ENCODE results near the gene LTBP3. TPM values are rescaled to one million over a fixed set of nuclear protein-coding genes. Genes with fewer than 3 reads are reported as not detected.
A peak's percentile ranks its signal among the peaks of the same experiment; 100 is the strongest.

LTBP3 gene
- total and polyA plus RNA-seq, 2 of the 13 experiments (the other 11 are each of a cell fraction or from before 2014, with no cell fraction given) = 12.2 to 68.1 TPM

GRCh38 chr11:65489035-65489705, 69.0 kb downstream of the LTBP3 start (continued):
- no peak for TF ChIP-seq ZNF646 (CRISPR knock-in tag; IDR thresholded peaks at IDR 0.05)
- TF ChIP-seq ZNF570 (CRISPR knock-in tag; IDR thresholded peaks at IDR 0.05; ENCODE audit: borderline replicate concordance) = no peak
- no peak for TF ChIP-seq CREB1 (IDR thresholded peaks at IDR 0.05)
- TF ChIP-seq CREB1 (CRISPR knock-in tag; IDR thresholded peaks at IDR 0.05) = no peak
- no peak for TF ChIP-seq ZNF431 (CRISPR knock-in tag; IDR thresholded peaks at IDR 0.05; ENCODE audit: borderline replicate concordance, low read depth)
- TF ChIP-seq XBP1 (CRISPR knock-in tag; IDR thresholded peaks at IDR 0.05) = no peak
- no peak; the same call in 1 of the 2 replicates for TF ChIP-seq POGK (CRISPR knock-in tag; conservative IDR thresholded peaks at IDR 0.05)
- no peak for TF ChIP-seq FUBP1 (CRISPR knock-in tag; IDR thresholded peaks at IDR 0.05; ENCODE audit: borderline replicate concordance)
- peak; percentile 21 for TF ChIP-seq ASH2L (IDR thresholded peaks at IDR 0.05; ENCODE audit: insufficient read length, low read depth, low read length)
- no peak for TF ChIP-seq ZNF337 (CRISPR knock-in tag; IDR thresholded peaks at IDR 0.05; ENCODE audit: borderline replicate concordance, low read depth)
- peak; percentile 5; the same call in 1 of the 2 replicates for TF ChIP-seq SPEN (CRISPR knock-in tag; IDR thresholded peaks at IDR 0.05; ENCODE audit: low read depth)
- TF ChIP-seq CHD2 (IDR thresholded peaks at IDR 0.05; ENCODE audit: low read depth, low read length) = no peak
- TF ChIP-seq ZNF234 (CRISPR knock-in tag; conservative IDR thresholded peaks at IDR 0.05) = no peak
- no peak for TF ChIP-seq HOXA9 (CRISPR knock-in tag; IDR thresholded peaks at IDR 0.05; ENCODE audit: borderline replicate concordance)
- TF ChIP-seq CERS6 (CRISPR knock-in tag; IDR thresholded peaks at IDR 0.05) = no peak
- no peak for TF ChIP-seq CHCHD3 (CRISPR knock-in tag; IDR thresholded peaks at IDR 0.05)
- TF ChIP-seq HHEX (CRISPR knock-in tag; IDR thresholded peaks at IDR 0.05) = no peak
- peak; percentile 68 for TF ChIP-seq RBM39 (IDR thresholded peaks at IDR 0.05; ENCODE audit: low read depth, low read length, poor library complexity, severe bottlenecking)
- no peak for TF ChIP-seq ZNF713 (CRISPR knock-in tag; IDR thresholded peaks at IDR 0.05)
